HG03139 (cell line): Measurements from ENCODE around the gene ADCYAP1R1.

Source experiments
- ATAC-seq: cut with Tn5 transposase; IDR thresholded peaks from one replicate; pipeline ENCODE4 v1.9.1; 2021; ENCODE audit not compliant: unreplicated experiment

The ADCYAP1R1 gene

DNA sequence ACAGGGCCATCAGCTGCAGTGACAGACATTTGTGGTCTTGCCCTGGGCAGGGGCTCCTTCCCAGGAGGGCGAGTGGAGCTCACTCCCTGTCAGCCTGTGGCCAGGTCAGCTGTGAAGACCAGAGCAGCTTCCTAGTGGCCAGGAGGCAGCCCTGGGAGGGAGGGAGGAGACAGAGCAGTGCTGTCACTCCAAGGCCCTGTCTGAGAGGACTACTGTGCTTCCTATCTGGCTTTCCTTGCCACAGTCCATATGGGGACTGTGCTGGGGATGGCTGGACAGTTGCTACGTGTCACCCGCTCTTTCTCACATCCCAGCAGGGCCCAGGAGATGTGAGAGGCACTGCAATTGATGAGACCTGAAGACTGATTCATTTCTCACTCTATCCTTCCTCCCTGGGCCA is 15.2 kb upstream of the ADCYAP1R1 start:
- ATAC-seq: no peak

DNA sequence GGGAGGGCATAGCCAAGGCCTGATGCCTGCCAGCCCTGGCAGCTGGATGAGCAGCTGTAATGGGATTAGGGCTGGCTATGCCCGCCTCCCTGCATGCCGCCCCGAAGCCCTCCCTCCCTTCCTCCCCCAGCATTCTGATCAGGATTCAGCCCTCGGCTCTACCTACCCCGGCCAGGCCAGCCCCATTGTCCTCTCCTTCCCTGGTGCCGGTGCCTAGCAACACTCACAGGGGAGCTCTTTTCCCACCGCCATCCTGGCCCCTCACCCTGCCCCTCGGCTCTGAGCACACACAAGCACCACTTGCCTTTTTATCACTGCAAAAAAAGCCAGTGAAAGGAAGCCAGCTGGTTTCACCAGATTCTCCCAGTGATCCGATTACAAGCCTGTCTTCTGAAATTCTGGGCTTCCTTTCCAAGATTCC is 9.0 kb upstream of the ADCYAP1R1 start:
- ATAC-seq: no peak

DNA sequence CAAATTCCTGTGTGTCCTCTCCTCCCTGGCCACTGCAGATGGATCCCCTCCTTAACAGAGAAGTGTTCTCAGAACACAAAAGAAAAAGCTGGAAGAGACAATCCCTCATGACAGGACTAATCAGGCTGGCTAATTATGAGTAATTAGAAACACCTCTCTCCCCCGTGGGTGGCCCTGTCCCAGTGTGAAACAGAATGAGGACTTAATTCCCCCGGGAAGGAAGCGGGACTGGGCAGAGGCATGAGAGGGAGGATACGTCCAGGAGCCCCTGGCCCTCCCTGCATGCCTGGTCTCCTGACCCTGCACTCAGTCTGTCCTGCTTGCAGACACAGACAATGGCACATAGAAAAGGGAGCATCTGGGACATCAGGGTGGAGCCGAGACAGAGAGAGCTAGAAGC is 7.6 kb upstream of the ADCYAP1R1 start:
- ATAC-seq: no peak

DNA sequence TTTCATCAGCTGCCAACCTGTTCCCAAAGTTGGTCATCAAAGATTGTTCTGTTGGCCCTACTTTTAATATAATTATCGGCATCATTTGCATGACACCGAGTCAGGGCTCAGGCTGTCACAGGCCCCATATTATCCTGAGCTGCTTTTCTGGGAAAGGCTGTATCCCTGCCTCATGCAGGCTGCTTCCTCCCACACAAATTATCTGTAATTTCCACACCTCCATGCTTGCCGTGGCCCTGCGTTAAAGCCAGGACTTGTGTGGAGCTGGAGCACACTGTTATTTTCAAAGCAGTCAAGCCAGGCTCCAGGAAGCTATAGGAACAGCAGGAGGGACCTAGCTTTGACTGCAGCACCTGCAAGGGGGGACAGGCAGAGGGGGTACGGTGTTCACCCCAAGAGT is 5.4 kb upstream of the ADCYAP1R1 start:
- ATAC-seq: no peak

DNA sequence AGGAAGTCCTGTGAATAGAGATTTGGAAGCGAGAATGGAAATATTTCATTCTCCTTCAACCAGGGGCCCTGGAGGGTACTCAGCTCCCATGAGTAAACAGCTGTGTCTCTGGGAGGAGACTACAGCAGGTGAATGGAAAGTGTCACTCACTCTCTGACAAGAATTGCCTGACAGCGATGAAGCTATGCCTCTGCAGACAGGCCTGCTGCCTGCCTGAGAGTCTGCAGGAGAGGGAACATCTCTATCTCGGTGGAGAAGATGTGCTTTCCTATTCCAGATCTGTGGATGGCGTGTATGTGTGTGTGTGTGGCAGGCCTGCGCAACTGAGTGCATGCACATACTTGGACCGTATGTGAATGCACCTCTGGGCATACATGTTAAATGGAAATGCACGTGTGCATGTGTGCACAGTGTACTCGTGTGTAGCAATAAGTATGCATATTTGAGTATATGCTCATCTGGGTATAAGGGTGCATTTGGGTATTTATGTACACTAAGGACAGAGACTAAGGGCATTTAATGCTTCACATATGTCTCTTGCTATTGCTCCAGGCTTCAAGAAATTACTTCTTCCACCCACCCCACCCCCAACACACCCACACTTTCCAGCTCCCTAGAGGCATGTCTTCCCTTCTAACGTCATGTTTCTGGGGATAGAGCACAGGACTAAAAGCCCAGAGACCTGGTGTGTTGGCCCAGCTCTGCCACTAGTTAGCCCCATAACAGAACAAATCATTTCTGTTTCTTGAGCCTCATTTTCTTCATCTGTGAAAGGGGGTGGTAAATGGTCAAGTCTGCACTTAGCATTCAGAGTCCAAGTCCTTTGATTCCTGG is 4.6 kb upstream of the ADCYAP1R1 start:
- no peak for ATAC-seq

DNA sequence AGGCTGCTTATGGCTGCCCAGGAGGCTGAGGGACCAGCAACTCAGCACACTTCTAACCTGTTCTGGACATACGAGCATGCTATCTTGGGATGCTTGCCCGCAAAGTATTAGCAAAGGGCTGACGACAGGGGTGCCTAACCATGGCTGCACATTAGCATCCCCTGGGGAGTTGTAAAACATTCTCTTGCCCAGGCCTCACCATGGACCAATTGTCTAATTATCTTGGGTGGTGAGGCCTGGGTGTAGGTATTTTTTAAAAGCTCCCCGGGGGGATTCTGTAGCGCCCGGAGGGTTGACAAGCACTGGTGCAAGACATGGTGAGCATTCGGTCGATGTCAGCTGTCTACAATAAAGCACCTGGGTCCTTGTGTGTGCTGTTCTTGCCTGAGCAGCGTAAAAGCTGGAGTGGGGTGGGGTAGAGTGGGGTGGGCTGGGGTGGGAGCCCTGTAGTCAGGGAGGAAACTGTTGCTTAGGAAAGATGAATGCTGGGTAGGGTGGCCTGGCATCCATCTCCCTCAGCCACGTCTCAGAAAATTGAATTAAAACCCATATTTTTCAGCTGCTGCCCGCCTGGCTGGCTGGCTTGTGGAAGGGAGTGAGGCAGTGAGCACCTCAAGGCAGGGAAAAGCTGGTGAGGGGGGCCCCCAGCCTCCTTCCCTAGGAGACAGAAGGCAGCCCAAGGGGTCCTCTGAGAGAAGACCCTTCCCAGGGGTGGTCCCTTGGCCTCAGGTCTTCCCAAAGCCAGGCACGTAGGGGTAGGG is 2.9 kb upstream of the ADCYAP1R1 start:
- ATAC-seq: no peak

DNA sequence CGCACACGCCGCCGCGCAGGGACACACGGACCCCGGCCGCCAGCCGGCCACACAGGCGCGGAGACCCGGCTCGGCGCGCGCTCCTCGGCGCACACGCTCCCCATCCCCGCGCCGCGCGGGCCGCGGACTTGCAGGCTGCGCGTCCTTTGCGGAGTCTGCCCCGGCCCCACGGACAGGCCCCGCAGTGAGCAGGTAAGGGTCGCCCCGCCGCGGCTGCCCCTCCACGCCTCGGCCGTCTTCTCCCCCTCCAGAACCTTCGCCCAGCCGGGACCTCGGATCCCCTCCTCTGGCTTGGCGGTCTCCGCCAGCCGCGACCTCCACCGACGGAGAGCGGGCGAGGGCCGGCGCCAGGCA is 356 bp downstream of the ADCYAP1R1 start:
- no peak for ATAC-seq

DNA sequence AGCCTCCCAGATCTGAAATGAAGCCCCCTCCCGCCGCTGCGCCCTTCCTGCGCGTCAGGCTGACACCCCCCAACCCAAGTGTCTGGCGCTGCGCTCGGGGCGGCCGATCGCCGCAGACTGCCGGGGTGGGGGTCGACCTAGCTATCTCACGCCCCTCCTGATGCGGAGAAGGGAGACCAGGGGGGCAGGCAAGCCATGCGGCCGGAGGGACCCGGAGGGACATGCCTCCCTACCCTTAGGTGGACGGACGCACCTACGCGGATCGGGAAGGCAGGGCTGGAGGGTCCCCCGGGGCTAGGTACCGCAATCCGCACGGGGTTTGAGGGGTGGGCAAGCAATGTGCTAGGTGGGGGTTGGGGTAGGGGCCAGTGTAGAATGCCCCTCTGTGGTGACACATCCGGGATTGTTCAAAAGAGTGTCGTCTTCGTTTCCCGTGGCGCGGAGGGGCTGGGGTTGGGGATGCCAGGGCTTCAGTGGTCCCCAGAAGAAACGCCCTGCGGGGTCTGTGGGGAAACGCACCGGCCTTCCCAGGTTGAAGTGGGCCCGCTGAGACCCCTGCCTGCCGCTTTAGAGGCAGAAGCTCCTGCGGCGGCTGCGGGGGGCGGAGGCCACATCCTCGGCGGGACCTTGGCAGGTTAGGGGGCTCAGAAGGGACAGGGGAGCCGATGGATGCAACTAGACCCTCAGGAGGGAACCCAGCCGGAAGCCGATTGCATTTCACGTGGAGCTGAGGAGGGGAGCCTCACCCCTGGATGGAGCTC is 913 bp downstream of the ADCYAP1R1 start:
- no peak for ATAC-seq

DNA sequence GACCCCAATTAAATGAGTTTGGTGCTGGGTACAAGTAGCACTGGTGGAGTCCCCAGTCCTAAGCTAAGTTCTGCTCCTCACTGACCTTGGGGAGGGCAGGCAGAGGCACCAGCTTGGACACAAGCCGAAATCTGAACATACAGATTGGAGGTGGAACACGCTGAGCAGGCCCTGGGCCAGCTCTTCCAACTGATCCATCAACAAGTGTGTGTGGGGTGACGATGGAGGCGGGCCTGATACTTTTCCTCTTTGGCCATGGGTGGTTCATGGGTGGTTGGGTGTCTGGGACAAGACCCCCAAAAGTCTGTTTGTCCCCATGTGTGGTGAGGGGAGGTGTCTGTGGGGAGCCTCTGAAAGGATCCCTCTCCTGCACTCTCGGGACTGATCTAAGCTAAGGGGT is 1.9 kb downstream of the ADCYAP1R1 start:
- ATAC-seq: no peak

DNA sequence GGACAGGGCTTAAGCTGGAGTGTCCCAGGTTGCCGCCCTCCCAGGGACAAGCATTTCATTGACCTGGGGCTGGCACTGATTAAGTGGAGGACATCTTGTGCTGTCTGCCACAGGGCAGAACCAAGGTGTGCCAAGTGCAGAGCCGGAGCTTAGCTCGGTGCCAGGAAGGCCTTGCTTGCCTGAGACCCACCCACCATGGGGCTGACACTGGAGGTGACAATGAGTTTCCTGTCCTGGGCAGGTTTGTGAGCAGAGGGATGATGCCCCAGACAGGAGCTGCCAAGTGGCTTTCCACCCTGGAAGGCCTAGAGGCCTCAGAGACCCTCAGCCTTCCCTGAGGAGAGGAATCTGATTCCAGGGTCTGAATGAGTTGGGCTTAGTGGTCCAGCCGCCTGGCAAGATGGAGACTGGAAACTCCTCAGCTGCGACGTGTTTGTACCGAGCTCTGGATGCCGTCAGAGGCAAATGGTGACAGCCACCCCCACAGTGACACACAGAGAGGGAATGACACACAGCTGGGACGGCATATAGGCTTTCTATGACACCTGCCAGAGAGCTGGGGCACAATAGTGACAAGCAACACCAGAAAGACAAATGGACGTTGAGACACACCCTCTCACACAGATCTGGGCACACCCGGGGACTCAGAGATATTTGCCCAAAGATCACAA is 2.6 kb downstream of the ADCYAP1R1 start:
- ATAC-seq: no peak

DNA sequence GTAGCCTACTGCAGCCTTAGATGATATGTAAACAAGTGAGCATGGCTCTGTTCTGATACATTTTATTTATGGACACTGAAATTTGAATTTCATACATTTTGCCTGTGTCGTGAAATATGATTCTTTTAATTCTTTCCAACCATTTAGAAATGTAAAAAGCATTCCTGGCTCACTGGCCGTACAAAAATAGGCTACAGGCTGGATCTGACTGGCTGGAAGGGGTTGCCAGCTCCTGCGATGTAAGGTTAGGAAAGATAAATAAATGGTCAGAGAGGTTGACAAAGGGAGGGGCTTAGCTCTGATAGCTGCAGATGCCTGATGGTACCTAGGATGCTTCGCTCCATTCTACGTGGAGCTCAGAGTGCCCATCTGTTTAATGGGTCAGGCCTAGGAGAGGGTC is 3.4 kb downstream of the ADCYAP1R1 start:
- ATAC-seq: no peak

DNA sequence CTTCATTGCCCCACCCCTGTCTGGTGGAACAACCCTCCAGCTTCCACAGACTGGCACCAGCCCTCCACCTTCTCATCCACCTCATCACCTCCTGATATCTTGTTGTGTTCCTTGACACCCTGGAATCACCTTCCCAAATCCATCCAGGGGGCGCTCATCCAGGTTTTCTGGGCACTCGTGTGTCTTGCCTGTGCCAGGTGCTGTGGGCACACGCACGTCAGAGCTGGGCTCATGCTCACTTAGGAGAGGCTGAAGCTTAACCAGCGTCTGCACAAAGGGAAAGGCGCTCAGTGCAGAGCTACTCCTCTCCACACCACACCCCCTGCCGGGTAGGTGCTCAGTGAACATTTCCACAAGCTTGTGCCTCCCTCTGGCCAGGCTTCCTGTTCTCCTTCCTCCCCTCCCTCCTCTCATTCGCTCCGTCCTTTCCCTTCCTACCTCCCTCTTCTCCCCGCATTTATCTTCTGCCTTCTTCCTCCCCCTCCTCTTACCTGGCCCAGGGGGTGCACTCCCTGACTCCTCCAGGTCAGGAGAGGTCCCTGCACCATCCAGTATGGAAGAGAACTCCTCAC is 4.8 kb downstream of the ADCYAP1R1 start:
- no peak for ATAC-seq

DNA sequence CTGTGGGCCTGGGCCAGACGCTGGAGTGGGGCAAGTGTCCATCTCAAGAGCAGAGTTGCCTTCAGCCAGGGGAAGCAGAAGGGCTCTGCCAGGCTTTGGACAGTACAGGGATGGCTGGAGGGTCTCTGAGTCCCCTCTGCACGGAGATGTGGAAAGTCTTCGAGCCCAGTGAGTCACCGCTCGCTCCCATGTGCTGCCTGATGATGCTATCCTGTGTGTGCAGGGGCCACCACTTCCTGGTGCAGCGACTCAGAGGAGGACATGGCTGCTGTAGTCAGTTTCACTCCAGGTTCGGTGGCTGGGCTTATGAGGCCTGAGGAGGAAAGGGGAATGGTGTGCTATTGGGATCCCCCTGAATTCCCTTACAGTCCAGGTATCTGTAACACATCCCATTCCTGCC is 6.0 kb downstream of the ADCYAP1R1 start:
- no peak for ATAC-seq

DNA sequence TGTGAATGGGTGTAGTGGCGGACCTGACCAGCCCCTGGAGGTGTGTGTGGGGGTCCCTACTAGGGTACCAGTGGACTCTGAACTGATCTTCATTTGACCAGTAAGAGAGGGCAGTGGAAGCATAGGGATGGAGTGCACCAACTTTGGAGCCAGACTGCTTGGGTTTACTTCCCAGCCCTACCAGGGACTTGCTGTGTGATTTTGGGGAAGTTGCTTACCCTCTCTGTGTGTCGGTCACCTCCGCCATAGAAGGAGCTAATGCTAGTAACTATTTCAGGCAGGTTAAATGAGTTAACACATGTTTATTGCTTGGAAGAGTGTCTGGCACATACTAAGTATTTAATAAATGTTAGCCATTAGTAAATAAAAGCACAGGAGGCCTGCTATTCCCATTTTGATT is 6.6 kb downstream of the ADCYAP1R1 start:
- no peak for ATAC-seq

DNA sequence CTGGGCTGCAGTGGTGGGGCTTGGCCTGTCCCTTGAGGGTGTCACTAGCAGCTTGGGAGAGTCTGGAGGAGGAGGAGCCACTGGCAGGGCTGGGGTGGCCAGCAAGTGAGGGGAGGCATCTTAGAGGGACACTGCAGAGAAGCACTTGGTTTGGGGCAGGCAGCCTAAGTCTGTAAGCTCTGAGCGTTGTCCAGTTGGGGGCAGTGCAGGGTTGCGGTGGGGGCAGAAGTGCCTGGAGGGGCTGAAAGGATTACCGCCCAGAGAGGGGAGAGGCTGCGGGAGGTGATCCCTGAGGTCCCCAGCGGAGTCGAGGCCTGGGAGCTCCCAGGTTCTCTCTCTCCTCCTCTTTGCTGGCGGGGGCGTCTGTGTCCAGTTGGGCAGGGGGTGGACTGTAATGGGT is 7.4 kb downstream of the ADCYAP1R1 start:
- ATAC-seq: no peak

DNA sequence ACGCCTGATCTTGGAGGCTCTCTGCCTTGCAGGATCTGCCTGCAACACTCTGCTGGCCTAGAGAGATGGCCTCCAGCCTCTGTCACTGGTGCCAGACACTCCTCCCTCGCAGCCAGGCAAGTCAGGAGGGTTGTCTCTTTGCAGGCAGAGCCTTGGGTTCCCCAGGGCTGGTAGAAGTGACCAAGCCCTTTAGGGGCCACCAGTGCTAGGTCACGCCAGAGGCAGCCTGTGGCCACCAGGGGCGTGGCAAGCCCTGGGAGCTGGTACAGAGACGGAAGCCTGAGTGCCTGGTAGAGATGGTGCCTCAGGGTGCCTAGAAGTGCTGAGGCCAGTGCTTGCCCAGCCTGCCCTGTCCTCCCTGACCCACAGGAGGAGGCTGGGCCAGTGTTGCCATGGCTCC is 9.1 kb downstream of the ADCYAP1R1 start:
- no peak for ATAC-seq

DNA sequence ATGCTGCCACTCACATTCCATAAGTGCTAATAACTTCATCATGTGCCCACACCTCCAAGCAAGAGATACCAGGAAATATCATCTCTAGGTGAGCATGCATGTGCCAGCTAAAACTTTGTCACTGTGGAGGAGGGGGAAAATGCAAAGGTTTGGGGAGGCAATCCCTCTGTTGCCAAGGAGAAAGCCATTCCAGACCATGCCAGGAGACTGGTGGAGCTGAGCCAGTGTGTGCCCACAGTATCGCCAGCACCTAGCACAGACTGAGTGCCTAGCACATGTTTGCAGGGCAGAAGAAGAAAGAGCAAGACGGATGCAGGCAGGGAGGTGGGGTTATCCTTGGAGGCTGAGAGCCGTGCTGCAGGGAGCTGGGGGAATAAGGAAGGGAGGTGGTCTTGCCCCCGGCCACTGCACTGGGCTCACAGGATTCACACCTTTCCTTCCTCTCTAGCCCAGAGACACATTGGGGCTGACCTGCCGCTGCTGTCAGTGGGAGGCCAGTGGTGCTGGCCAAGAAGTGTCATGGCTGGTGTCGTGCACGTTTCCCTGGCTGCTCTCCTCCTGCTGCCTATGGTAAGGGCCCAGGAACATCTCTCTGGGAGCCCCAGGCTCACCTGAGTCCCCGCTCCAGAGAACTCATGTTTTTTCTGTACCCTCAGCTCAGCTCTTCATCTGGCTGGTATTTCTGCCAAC is 10.8 kb downstream of the ADCYAP1R1 start:
- no peak for ATAC-seq

DNA sequence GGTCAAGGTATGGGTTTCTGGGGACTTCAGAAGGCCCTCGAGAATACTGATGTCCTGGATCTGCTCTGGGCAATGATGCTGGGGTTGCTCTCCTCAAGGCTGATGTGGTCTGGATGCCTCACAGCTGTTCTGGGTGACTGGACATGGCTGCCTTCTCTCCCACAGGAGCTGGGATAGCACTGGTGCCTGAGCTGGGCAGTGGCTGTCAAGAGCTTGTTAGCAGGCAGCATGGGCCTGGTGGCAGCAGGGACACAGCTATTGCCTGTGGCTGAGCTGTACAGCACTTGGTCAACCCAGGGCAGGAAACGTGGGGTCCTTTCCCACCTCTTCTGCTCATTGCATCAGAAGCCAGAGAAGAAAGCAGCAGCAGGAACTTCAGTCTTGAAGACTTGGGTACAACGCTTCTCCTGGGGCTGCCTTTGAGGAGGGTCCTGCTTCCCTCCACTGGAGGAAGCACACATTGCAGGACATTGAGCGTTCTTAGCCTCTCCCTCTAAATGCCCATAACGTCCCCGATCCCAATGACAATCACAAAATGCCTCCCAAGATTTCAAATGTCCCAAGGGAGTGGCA is 13.0 kb downstream of the ADCYAP1R1 start:
- no peak for ATAC-seq

DNA sequence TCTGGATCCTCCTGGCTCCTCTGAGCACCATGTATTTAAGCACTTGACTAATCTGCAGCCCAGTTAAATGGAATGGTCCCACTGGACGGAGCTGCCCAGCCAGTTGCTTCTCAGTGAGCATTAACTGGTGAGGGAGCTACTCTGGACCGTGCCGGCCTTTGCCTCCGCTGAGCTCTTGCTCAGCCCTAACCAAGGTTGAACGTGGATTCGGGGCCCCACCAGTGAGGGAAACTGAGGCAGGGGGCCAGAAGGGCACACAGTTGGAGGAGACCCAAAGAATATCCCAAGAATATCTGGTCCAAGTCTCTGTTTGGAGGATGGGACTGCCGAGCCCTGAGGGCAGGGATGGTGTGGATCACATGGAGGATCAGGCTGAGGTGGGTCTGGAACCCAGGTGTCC is 13.7 kb downstream of the ADCYAP1R1 start:
- no peak for ATAC-seq

DNA sequence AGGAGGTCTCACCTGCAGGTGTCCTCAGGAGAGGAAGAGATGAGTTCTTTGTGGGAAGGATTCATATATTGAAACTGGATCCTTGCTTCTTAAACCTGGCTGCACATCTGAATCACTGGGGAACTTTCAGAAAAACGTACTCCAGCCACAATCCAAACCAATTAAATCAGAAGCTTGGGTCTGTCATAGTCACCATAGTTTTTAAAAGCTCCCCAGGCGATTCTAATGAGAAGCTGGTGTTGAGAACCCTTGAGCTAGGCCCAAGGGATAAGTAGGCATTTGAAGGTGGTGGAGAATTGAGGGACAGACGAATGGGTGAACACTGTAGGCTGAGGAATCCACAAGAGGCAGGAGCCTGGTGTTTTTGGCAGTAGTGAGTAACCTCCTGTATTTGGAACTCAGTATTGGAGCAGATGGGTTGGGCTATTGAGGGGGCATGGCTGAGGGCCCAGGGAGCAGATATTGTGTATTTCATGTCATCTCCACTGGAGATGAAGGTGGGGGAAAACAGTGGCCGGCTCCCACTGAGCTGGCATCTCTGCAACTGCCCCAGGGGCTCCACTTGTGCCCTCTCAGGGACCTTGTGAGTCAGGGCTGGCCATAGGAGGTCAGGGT is 14.5 kb downstream of the ADCYAP1R1 start:
- ATAC-seq: no peak
